GM18520 (cell line): Measurements from ENCODE around the gene RAB40B.

Experiments
- ATAC-seq: cut with Tn5 transposase; IDR thresholded peaks from one replicate; pipeline ENCODE4 v1.9.1; 2021; ENCODE audit not compliant: unreplicated experiment

RAB40B gene

DNA sequence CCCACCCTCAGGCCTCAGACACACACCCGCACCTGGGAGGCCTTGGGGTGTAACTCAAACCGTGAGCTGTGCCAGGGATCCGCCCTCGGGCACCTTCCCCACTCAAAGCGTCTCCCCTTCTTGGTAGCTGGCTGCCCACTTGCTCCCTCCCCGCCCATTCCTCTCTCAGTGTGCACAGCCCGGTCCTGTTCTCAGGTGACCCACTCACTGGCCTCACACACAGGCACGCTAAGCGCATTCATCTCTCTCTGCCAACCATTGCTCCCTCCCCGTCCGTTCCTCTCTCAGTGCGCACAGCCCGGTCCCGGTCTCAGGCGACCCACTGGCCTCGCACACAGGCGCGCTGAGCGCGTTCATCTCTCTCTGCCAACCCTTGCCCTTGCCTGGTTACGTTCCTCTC lies 71.1 kb downstream of the RAB40B start:
- ATAC-seq: no peak

DNA sequence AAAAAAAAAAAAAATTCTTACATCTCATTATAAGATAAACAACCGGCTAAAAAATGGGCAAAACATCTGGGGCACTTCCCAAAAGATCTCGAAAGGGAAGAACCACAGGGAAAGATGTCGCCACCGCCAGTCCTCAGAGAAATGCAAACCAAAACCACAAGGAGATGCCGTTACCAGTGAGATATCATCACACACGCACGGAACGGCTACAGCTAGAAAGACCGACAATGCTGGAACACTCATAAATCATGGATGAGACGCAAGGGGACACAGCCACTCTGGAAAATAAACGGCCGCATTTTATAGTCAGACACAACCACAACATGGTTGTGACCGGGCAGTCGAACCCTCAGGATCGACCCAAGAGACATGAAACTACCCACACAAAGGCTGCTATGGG lies 74.8 kb downstream of the RAB40B start:
- no peak for ATAC-seq

DNA sequence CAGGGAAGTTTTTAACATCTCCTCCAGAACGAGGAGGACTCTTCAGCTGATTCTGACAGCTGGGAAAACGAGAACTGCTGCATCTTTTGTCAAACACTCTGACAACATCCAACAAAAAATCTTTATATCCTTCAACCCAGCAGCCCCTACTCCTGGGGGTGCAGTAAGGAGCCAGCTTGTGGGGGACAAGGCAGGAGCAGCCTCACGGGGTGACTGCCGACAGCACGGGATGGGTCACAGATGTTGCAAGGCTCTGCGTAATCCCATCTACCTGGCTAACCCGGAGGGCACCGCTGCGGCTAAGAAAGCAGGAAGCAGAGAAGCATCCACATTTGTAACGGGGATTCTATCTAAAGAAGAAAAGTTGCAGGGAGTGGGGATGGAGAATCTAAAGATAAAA lies 78.9 kb downstream of the RAB40B start:
- no peak for ATAC-seq

DNA sequence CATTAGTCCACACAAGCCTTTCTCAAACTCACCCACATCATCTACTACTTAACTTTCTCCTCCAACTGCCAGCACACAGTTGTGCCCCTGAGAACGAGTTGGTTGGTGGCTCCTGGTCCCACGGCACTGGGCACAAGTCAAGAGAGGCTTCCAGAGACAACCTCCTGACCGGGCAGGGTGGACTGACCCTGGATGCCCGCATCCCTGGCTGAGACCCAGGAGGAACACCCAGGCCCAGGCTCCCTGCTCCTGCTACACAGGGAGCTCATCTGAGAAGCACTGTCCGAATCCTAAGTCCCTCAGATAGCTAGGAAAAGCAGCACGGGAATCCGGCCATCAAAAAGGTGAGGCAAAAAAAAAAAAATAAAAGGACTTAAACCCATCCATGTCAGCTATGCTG lies 79.3 kb downstream of the RAB40B start:
- ATAC-seq: no peak

DNA sequence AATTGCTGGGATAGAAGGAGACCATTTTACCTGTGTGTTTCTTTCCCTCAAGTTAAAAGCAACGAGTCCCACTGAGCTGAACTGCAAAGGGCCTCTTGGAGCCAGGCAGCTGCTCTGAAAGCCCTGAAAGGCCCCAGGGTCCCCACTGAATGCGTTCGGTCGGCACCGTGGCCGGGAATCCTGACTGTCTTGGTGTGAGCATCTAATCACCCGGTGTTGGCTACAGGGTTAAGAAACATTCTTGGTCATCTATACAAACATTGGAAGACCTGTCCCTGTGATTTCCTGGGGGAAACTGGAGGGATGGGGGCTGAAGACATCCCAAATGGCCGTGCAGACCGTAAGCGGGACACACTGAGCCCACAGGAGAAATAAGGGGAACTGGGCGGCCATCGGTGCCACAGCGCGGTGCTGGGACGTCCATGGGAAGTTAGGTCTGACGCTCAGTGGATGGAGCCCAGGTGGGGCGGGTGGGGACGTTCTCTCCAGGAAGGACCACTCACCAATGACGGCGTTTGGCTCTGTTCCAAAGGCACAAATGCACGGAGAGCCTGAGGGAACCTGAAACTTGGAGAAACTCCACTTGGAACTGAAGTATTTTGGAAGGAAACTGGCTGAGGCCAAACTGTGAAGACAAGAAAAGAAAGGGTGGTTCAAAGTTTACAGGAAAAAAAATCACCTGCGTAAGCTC lies 82.3 kb downstream of the RAB40B start:
- no peak for ATAC-seq

DNA sequence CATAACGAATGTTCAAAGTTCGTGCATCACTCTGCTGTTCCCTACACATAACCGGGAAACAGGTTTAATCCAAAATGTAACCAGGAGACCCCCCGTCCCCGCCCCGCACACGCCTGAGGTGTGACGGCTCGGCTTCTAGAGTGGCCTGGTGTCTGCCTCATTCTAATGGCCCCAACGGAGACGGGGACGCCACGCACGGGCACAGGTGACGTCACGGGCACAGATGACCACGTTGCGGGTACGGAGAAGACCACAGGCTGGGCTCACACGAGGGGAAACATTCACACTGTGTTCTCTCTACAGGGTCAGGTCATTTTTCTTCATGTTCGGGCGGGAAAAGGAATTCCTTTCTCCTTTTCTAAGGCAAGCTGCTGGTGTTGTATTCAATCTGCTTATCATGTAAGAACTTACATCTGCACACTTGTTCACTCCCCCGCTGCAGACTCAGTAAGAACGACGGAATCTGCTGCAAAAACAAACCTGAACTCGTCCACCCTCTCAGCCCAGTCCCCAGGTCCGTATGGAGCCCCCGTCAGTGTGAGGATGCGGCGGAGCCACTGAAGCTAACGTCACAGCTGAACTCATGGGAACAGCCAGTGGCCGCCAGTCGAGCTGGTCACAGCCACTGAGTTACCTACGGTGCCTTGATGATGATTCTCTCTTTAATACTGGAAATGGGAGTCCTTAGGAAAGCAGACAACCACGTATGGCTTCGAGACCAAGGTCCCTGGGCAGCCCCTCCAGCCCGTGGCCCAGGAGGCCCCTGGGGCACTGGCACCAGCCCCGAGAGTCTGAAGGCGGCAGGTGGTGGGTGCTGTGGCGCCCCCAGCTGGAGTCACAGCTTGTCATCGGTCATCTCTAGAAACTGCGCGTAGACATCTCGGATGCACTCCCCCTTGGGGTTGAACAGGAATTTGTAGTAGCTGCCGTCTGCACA lies 83.1 kb downstream of the RAB40B start:
- no peak for ATAC-seq

DNA sequence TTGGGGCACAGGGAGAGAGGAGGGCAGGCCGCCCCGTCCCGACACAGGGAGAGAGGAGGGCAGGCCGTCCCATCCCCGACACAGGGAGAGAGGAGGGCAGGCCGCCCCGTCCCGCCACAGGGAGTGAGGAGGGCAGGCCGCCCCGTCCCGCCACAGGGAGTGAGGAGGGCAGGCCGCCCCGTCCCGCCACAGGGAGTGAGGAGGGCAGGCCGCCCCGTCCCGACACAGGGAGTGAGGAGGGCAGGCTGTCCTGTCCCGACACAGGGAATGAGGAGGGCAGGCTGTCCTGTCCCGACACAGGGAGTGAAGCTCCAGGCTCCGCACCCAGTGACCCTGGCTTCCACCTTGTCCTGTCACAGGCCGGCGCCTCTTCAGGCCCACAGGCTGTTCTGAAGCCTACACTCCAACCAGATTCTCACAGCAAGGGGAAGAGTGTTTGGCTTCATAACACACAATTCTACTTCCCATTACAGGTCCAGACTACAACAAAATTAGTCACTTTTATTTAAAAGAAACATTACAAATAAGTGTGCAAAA lies 84.3 kb downstream of the RAB40B start:
- no peak for ATAC-seq

DNA sequence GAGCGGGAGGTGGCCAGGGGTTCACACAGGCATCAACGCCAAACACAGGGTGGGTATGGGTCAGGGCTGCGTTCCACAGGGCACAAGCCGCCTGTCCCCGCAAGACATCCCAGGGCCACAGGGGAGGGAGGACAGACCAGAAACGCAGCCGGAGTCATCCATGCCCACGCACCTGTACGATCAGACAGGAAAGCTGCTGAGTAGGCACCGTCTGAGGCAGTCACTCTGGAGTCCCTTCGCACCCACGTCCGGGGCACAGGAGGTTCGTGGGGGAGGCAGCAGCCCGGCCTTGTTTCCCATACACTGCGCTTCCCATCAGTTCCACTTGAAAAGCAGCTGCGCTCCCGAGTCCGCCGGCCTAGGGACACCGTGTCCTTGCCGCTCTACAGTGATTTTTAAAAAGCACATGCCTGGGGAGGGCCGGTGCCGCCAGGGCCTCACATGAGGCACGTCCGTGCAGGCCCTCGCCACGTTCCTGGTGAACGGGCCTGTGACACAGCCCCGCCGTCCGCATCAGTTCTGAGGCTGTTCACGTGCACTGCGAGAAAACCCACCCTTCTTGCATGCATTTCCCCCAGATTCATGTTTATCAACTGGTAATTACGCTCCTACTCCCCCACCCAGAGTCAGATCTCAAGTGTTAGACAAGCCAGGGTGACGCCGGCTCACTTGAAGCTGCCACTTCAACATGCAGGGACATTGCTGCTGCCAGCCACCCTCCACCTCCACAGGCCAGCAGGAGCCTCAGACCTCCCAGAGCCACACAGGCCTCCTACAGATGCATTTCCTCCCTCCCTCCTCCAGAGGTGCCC lies 85.0 kb downstream of the RAB40B start:
- ATAC-seq: no peak

DNA sequence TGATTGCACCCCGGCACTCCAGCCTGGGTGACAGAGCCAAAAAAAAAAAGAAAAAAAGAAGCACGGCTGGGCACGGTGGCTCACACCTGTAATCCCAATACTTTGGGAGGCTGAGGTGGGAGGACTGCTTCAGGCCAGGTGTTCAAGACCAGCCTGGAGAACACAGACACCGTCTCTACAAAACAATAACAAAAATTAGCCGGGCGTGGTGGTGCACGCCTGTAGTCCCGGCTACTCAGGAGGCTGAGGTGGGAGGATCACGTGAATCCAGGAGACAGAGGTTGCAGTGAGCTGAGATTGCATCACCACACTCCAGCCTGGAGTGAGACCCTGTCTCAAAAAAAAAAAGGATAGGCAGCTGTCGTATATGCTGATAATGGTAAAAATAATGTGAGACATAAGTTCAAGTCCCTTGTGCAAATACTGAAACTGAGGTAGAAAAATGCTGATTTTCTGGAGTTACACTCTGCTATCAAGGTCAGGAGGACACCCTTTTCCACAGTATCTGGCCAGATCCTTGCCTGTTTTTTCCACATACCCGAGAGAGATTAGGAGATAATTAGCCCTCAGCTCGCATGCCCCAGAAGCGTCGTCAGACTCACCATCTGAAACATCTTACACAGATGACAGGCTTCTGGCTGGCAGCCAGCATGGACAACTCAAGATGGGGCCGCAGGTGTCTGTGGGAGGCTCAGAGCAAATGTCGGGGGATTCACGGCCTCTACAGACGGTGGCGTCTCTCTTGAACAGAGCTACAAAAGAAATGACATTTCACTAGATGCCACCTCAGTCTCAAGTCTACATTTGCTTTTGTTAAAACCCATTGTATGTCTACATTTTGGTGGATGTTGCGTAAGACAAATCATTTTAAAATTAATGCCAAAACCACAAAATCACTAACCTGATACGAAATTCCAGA lies 87.1 kb downstream of the RAB40B start:
- no peak for ATAC-seq

DNA sequence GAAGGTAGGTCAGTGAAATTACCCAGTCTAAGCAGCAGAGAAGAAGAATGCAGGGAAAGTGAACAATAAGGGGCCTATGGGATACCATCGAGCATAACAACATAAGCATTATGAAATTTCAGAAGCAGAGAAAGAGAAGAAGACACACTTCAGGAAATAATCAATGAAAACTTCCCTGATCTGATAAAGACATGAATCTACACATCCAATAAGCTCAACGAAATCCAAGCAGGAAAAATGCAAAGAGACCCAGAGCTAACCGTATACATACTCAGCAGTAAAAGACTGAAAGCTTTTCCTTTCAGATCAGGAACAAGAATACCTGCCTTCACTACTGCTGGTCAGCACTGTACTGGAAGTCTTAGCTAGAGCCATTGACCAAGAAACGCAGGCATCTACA lies 88.8 kb downstream of the RAB40B start:
- no peak for ATAC-seq

DNA sequence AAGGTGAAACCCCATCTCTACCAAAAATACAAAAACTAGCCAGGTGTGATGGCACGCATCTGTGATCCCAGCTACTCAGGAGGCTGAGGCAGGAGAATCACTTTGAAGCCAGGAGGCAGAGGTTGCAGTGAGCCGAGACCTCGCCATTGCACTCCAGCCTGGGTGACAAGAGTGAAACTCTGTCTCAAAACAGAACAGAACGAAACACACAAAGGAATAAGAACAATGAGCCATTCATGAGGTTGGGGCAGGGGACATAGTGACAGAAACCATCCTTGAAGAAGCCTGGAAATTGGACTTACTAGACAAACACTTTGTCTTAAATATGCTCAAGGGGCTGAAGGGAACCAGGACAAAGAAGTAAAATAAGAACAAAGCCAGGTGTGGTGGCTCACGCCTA lies 89.7 kb downstream of the RAB40B start:
- ATAC-seq: no peak

DNA sequence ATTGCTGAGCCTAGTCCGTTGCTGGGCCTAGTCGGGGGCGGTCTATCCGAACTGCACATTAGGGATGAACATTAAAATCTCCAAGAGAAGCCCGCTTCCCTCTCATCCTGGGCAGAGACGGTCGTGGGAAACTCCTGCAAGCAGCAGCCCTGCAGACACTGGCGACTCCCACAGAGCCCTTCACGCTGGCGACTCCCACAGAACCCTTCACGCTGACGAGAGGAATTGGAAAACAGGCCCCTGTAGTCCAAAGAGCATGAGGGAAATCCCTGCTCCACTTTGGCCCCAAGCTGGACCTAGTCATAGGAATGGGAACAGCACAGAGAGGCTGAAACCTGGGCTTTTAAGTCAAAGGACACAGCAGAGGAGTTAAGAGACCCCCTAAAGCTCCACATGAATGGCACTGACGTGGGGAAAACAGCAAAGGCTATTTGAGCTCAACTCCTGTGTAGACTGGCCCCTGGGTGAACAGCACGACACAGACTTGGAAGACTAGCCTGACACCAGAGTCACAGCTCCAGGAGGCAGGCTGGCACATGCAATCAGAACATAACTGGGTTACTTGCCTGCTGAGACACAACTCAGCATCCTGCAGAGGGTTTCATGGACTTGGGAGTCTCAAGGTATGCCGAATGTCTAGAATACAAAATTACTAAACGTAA lies 92.4 kb downstream of the RAB40B start:
- ATAC-seq: no peak
